Suppressor macrophage treated with lipopolysaccharide for 1 hour (primary cell): ENCODE measurements around the gene GRIN1.

Experiments
- DNase-seq, 3 donors: peaks; one replicate each; pipeline ENCODE4 v3.0.0-alpha.2; 2020 to 2022

Gene GRIN1

DNA sequence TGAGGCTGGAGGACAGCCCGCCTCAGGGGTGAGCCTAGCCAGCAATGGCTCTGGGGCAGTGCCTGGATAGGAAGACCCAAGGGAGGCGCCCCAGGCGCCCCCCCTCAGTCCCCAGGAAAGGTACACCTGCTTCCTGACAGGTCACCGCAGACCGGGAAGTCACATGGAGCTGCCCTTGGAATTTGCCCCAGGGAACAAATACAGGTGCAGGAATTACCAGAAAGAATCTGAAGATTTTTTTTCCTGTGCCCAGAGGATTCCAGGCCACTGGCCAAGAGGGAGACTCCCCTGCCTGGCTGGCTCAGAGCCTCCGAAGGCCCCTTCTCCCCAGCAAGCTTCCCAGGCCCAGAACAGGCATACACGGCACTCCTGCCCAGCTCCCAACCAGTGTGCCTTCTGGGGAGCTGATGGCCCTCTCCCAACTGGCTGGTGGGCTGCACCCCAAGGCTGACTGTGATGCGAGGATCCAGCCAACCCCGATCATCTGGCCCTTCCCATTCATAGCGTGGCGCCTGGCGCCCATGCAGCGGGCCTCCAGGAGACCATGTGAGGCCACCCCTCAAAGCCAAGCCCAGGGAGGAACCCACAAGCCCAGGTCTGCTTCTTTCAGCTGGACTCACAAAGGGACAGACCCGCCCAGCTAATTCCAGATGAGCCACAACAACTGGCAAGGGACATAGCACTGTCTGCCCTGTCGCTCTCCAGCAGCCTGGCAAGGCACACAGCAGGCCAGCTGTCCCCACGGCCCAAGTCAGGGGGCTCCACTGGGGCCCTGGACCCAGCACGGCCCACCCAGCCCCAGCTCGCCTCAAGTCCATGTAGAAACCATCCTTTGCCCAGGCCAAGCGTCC, 59.3 kb downstream of the GRIN1 start:
- DNase-seq: no peak

DNA sequence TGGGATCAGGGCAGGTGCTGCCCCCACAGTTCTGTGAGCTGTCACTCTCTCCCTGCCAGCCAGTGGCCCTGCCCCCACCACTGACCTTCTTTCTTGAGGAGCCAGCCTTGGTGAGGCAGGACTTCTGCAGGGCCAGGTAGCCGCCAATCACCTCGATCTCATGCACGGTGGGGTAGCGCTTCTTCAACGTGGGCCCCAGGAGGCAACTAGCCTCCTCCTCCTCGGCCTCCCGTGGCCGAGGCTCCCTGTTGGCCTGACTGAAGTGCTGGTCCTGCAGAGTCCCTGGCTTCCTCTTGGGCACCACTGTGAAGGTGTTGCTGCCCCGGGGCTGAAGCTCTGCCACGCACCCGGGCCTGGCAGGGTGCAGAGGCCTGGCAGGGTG, 59.9 kb downstream of the GRIN1 start:
- no peak for DNase-seq

DNA sequence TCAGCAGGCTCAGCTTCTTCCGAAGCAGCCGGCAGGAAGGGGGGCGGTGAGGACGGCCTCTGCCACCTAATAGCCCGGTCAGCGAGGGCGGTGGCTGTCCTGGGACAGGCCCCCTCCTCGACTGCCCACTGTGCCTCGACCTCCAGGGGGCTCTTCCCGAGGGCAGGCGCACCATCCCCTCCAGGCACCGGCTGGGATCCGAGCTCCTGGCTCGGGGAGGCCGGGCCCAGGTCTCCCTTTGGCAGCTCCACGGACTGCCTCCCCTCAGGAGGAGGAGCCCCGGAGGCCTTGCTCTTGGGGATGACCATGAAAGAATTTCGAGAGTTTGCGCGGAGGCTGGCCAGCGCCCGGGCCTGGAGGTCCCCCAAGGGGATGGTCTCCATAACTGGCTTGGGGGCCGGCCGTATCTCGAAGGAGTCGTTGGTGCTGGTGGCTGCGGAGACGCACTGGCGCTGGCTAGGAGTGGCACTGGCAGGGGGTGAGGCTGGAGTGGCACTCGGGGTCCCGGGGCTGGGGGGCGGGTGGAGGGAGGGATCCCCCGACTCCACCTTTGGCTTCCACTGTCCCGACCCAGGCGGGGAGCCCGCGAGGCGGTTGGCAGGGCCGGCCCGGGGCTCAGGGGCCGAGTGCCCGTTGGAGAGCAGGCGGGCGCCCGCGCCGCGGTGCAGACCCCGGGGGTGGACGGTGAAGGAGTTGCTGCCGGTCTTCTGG, 60.6 kb downstream of the GRIN1 start:
- DNase-seq: peak in 1 of 3 donors; percentile 9

DNA sequence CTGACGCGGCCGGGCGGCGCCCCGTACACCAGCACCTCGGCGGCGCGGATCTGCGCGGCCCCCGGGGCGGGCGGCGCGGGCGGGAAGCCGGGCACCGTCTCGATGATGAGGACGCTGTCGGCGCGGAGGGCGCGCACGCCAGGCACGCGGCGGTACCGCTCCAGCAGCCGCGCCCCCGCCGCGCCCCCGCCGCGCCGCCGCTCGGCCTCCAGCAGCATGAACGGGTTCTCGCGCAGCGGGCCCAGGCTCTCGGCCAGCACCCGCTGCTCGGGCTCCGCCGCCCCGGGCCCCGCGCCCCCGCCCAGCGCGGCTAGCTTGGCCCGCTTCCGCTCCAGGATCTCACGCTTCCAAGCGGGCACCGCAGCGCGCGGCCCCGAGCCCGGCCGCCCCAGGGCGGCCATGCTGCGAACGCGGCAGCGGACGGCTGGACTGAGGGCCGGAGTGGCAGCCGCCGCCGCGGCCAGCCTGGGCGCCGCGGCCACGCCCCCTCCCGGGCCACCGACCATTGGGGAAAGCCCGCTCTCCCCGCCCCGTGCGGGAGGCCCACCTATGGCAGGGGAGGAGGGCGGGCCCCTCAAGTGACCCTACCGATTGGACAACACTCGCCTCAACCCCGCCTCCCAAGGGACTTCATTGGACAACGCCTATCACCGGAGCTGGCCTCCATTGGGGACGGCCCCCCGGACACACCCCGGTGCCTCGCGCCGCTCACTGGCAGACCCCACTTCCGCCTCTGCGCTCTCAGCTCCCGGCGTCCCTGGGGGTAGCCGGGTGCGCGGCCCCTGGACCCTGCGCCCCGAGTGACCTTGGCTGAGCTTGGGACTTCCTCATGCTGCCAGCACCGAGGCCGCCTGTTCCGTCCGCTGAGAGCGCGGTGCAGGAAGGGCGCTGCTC, 61.6 kb downstream of the GRIN1 start, which contains the start of gene TPRN:
Gene TPRN (minus strand): TSS at position 431 of the 894 bp plus-strand sequence. CDS start 30 bp downstream, at position 401.
- DNase-seq: peak; percentile 99 to 100 (median 99)

DNA sequence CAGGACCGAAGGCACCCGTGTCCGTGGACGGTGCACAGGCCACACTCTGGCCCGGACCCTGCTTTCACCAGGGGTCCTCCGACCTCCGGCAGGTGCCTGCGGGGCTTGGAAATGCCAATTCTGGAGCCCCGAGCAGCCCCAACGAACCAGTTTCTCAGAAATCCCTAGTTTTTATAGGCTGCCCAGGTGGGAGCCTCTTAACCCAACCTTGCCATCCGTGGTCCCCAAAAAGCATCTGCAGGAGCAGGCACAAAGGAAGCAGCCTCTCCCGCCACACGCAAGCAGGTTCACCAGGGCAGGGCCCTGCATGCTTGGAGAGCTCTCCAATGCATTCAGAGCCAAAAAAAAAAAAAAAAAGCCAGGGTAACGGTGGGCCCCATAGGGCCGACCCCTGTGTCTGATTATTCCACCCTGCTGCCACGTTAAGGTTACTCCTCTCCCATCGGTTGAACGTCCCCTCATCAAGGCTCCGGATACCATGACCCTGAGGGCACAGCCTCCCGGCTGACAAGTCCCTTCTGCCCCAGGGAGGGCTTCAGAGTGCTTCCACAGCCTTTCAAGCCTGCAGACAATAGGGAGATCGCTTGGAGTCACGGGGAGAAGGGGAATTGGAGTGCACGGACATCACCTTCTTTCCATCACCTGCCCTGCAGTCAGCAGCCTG, 62.4 kb downstream of the GRIN1 start:
- DNase-seq: no peak

DNA sequence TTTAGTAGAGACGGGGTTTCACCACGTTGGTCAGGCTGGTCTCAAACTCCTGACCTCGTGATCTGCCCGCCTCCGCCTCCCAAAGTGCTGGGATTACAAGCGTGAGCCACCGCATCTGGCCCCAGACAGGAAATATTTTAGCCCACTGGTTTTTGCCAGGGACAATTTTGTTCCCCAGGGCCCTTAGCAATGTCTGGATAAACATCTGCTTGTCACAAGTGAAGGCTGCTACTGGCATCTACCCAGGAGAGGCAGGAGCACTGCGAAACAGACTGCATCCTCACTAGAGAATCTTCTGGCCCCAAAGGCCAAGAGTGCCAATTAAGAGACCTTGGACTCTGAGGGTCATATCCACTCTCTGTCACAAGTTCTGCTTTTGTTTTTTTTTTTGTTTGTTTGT, 64.0 kb downstream of the GRIN1 start:
- no peak for DNase-seq

DNA sequence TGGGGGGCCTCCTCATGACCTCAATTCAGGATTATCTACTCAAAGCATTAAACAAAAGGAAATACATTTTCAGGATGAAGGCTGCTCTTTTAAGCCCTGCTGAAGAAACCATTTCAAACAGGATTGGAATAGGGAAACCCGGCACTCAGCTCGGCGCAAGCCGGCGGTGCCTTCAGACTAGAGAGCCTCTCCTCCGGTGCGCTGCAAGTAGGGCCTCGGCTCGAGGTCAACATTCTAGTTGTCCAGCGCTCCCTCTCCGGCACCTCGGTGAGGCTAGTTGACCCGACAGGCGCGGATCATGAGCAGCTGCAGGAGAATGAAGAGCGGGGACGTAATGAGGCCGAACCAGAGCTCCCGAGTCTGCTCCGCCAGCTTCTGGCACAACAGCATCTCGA, 65.8 kb downstream of the GRIN1 start:
- no peak for DNase-seq

DNA sequence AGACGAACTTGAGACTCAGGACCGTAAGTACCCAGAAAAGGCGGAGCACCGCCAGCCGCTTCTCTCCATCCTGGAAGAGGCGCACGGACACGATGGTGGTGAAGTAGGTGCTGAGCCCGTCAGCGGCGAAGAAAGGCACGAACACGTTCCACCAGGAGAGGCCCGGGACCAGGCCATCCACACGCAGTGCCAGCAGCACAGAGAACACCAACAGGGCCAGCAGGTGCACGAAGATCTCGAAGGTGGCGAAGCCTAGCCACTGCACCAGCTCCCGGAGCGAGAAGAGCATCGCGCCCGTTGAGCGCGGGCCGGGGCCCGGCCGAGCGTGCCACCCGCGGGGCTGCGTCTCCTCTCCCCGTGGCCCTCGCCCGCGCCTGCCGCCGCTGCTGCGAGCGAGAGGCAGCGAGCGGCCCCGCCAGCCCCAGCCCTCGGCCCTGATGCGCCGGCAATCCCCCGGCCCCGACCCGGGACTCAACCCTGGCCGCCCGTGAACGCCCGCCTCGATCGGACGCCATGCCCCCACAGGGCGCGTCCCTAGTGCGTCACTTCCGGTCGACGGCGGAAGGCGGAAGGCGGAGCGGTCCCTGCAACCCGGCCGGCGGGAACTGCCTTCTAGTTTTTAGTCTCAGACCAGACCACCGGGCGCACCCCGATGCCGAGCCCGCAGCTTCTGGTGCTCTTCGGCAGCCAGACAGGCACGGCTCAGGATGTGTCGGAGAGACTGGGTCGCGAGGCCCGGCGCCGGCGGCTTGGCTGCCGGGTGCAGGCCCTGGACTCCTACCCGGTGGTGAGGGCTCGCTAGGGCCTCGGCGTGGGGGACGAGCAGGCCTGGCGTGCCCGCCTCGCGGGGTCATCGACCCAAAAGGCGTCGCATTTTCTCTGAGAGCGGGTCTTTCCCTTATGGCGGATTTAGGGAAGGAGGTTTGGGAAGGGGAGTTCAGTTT, 66.4 kb downstream of the GRIN1 start, which contains the start of the genes NDOR1 and TMEM203:
Gene NDOR1 (plus strand): TSS at position 575 of the 944 bp plus-strand sequence. CDS start 78 bp downstream, at position 653.
Gene TMEM203 (minus strand): TSS at position 523 of the 944 bp plus-strand sequence. CDS start 234 bp downstream, at position 289.
- DNase-seq: peak; percentile 93 to 97 (median 96)

DNA sequence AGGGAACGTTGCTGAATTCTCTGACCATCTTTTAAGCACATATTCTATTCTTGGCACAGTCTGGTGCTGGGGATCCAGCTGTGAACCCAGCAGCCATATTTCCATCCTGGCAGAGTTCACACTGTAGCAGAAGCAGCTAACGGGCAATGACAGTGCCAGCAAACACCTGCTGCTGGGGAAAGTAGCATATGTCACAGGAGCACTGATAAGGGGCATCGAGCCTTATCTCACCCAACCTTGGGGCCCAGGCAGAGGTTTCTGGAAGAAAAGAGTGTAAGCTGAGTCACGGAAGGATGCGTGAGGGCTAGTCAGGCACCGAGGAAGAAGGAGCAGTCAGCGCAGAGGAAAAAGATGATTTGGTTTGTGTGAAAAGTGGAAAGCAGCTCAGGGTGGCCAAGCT, 67.6 kb downstream of the GRIN1 start:
- no peak for DNase-seq

DNA sequence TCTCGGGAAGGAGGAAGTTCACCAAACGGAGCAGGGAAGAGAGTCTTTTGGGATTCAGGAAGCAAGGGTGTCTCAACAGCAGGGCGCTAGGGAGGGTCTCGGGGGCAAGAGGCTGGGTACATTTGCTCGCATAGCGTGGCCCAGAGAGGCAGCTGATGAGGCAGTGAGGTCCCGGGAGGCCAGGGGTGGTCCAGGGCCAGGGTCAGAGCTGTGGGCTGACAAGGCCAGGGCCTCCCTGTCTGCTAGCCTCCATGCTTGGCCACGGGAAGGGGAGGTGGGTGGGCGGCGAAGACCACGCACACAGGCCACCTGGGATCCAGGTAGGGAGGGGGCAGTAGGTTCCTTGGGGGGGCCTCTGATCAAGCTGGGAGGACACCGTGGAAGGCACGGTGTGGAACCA, 72.6 kb downstream of the GRIN1 start:
- DNase-seq: no peak

DNA sequence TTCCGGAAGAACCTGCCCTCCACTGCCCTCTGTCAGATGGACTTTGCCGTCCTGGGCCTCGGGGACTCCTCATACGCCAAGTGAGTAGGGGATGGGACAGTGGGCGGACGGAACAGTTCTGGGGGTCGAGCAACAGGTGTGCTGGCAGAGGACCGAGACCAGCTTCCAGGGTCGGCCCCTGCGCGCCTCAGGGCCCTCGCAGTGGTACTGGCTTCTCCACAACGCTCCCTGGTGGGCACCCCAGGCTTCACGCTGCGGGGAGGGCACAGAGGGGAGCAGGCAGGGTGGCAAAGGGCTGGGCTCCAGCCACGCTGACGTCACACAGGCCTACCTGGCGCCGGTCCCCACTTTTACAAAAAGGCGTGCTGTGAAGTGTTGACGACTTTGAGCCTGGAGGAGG, 73.6 kb downstream of the GRIN1 start:
- no peak for DNase-seq

DNA sequence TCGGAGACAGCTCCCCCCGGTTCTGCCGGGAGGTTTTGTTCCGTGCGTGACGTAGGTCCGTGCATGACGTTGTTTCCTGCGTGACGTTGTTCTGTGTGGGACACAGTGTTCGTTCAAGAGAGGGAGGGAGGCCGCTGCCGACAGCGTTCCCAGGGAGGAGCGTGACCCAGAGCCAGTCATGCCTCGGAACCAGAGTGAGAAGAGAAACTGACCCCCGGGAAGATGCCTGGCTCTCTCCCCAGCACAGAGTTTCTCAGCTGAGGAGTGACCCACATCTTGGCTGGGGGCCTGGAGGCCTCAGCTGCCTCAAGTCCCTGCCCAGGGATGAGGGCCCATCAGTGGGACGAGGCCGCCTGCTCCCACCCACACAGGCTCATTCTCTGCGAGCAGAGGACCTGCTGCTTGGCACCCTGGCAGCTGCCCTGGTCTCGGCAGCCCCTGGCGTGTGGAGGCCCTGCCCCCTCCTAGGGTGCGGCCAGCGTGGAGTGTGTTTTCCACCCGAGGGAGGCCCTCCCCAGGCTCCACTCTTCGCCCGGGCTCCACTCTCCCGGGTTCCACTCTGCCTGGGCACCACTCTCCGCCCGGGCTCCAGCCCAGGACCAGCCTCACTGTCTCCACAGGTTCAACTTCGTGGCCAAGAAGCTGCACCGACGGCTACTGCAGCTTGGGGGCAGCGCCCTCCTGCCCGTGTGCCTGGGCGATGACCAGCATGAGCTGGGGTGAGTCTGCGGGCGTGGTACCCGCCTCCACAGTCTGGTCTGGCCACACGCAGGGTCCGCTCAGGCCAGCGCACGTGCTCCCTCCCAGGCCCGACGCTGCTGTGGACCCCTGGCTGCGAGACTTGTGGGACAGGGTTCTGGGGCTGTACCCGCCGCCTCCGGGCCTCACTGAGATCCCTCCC, 74.5 kb downstream of the GRIN1 start:
- DNase-seq: no peak

DNA sequence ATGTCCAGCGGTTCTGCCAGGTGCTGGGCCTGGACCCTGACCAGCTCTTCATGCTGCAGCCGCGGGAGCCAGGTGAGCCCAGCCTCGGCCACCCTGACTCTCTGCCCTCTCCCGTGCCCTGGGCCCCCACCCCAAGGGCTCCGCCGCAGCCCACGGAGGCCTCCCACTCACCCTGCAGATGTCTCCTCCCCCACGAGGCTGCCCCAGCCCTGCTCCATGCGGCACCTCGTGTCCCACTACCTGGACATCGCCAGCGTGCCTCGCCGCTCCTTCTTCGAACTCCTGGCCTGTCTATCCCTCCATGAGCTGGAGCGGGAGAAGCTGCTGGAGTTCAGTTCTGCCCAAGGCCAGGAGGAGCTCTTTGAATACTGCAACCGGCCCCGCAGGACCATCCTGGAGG, 75.7 kb downstream of the GRIN1 start:
- no peak for DNase-seq

DNA sequence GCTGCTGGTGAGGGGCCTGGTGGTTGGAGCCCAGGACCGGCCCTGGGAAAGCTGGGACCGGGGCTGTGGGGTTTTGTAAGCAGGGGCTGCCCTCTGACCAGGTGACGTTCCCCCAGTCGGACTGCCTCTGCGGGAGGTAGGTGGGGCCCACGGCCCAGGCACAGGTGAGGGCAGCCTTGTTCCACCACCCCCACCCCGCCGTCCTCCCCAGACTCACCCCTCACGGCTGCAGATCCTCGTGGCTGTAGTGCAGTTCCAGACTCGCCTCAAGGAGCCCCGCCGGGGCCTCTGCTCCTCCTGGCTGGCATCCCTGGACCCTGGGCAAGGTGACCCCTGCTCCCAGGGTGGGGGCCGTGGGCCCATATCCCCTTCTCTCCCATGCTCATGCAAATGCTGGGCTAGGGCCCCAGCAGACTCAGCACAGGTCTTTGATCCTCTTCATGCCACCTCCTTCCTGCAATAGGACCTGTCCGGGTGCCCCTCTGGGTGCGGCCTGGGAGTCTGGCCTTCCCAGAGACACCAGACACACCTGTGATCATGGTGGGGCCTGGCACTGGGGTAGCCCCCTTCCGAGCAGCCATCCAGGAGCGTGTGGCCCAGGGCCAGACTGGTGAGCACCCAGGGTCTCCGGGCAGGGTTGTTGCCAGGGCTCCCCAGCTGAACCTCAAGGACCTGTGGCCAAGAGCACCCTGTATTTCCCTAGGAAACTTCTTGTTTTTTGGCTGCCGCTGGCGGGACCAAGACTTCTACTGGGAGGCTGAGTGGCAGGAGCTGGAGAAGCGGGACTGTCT, 76.4 kb downstream of the GRIN1 start:
- no peak for DNase-seq

DNA sequence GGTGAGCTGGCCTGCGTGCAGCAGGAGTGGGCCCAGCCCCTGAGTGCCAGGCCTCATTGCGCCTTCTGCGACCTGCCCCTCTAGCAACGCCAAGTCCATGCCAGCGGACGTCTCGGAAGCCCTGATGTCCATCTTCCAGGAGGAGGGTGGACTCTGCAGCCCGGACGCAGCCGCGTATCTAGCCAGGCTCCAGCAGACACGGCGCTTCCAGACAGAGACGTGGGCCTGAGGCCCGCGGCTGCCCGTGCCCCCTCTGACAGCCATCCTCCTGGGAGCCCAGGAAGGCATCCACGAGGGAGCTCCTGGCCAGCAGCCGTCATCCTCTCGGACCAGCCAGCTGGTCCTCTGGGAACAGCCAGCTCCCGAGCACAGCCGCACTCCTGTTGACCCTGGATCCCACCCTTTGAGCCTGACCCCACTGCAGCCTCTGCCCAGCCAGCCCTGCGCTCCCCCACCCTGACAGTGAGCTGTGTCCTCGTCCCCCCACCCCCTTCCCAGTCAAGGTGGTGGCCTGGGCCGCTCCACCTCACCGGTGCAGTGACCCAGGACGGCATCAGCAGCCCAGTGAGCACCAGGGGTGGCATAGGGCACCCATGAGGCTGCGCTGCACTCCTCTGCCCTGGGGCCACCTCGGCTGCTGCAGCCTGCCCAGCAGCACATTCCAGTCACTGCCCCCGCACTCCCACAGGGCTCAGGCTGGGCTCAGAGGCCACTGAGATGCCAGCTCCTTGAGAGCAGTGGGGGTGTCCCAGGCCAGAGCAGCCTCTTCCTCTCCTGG, 77.4 kb downstream of the GRIN1 start:
- DNase-seq: no peak

DNA sequence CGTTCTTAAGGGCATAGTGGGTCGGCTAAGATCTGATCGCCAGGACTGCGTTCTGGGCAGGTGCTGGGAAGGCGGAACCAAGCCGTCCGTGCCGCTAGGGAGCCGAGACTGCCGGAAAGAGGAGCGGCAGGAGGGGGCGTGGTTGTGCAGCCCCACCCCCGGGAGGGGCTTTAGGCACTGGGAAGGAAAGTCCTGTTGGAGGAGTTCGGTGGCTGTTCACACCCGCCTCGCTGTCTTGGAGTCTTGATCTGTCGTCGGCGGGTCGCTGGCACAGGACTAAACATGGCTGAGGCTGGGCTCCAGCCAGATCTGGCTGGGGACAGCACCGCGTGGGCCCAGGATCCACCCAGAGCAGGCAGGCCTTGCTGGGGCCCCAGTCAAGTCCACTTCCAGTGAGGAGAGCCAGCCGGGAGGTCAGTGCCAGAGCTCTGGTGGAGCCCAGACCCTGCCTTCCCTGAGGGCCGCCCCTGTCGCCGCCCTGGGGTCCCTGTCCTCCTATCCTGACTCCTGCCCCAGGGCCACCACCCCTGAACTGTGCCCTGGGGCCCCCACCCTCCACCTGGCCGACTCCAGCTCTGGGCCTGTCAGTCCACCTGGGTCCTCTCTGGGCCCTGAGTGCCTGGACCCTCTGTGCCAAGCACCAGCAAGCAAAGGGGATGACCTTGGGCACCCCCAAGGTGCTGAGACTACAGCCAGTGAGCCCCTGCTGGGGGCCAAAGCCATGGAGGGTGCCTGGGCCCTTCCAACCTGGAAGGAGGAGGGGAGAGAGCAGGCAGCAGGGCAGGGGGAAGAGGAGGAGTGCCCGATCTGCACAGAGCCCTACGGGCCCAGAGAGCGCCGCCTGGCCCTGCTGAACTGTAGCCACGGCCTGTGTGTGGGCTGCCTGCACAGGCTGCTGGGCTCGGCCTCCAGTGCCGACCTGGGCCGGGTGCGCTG, 78.6 kb downstream of the GRIN1 start:
- peak in 1 of 3 donors; percentile 32 for DNase-seq

DNA sequence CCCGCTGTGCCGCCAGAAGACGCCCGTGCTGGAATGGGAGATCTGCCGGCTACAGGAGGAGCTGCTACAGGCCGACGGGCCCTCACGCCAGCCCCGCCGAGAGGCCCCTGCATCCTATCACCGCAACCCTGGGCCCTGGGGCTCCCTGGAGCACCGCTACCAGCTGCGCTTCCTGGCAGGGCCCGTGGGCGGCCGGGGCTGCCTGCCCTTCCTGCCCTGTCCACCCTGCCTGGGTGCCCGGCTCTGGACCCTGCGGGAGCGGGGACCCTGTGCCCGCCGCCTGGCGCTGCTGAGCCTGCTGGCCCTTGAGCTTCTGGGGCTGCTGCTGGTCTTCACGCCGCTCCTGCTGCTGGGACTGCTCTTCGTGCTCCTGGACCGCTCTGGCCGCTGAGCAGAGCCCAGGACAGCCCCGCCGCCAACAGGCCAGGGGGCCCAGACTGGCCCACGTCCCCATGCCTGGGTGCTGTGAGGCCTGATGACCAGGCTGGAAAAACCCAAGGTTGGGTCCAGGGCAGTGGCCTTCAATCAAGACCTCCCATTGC, 79.3 kb downstream of the GRIN1 start:
- no peak for DNase-seq
